Trophoblast cell (in vitro differentiated cells and primary cell): ENCODE measurements around the gene ROBO1.

Experiments
- DNase-seq, 2 donors: peaks; one replicate each; pipeline ENCODE4 v3.0.0-alpha.2; 2016
- H2AFZ ChIP-seq: 2 replicates; pipeline ENCODE4 v1.6.1; 2013; ENCODE audit warnings: low read length, moderate library complexity, mild to moderate bottlenecking; ENCODE audit not compliant: insufficient read depth, poor library complexity
- H2AK5ac ChIP-seq: 2 replicates; pipeline ENCODE4 v1.6.1; 2013; ENCODE audit warnings: mild to moderate bottlenecking, low read length
- H2BK120ac ChIP-seq: 2 replicates; pipeline ENCODE4 v1.6.1; 2013; ENCODE audit warnings: low read length, mild to moderate bottlenecking, moderate library complexity; ENCODE audit not compliant: insufficient read depth, poor library complexity
- H2BK12ac ChIP-seq: 2 replicates; pipeline ENCODE4 v1.6.1; 2013; ENCODE audit warnings: mild to moderate bottlenecking, low read length, moderate library complexity
- H2BK5ac ChIP-seq: 2 replicates; pipeline ENCODE4 v1.6.1; 2013; ENCODE audit warnings: low read length, low read depth, moderate library complexity, mild to moderate bottlenecking; ENCODE audit not compliant: poor library complexity
- H3K14ac ChIP-seq: 2 replicates; pipeline ENCODE4 v1.6.1; 2013; ENCODE audit warnings: mild to moderate bottlenecking, low read length
- H3K18ac ChIP-seq: 2 replicates; pipeline ENCODE4 v1.6.1; 2013; ENCODE audit warnings: mild to moderate bottlenecking, low read length
- H3K23ac ChIP-seq: 2 replicates; pipeline ENCODE4 v1.6.1; 2013; ENCODE audit warnings: low read length
- H3K27ac ChIP-seq: 2 replicates; pipeline ENCODE4 v1.5.1; 2013; ENCODE audit warnings: low read depth, mild to moderate bottlenecking, inconsistent platforms, low read length, moderate library complexity
- H3K27me3 ChIP-seq: 2 replicates; pipeline ENCODE4 v1.6.1; 2013; ENCODE audit warnings: inconsistent platforms, mild to moderate bottlenecking, low read length, moderate library complexity; ENCODE audit not compliant: insufficient read depth
- H3K36me3 ChIP-seq, 2 experiments: 1 replicate in 1 of 2; 2 replicates in 1 of 2; pipeline ENCODE4 v1.6.1; 2013; ENCODE audit warnings: low read length in 2 of 2, mild to moderate bottlenecking in 2 of 2, moderate library complexity in 1 of 2; ENCODE audit not compliant: insufficient read depth in 2 of 2, control insufficient read depth in 1 of 2
- H3K4ac ChIP-seq: 2 replicates; pipeline ENCODE4 v1.6.1; 2013; ENCODE audit warnings: low read depth, mild to moderate bottlenecking, low read length, moderate library complexity
- H3K4me1 ChIP-seq, 2 experiments: 1 replicate in 1 of 2; 2 replicates in 1 of 2; pipeline ENCODE4 v1.6.1; 2013; ENCODE audit warnings: low read length in 2 of 2, mild to moderate bottlenecking in 2 of 2, moderate library complexity in 1 of 2; ENCODE audit not compliant: insufficient read depth in 2 of 2, control insufficient read depth in 1 of 2
- H3K4me2 ChIP-seq: 2 replicates; pipeline ENCODE4 v1.6.1; 2013; ENCODE audit warnings: inconsistent platforms, mild to moderate bottlenecking, low read length, moderate library complexity
- H3K4me3 ChIP-seq: 2 replicates; pipeline ENCODE4 v1.5.1; 2013; ENCODE audit warnings: mild to moderate bottlenecking, low read depth, low read length, inconsistent platforms
- H3K79me1 ChIP-seq: one replicate; pipeline ENCODE4 v1.6.1; 2013; ENCODE audit warnings: low read length
- H3K79me2 ChIP-seq: 2 replicates; pipeline ENCODE4 v1.6.1; 2013; ENCODE audit warnings: low read length, mild to moderate bottlenecking; ENCODE audit not compliant: control insufficient read depth, insufficient read depth, poor library complexity
- H3K9ac ChIP-seq: 2 replicates; pipeline ENCODE4 v1.6.1; 2013; ENCODE audit warnings: mild to moderate bottlenecking, low read length
- H3K9me3 ChIP-seq: 2 replicates; pipeline ENCODE4 v1.6.1; 2013; ENCODE audit warnings: low read depth, mild to moderate bottlenecking, control low read depth, inconsistent platforms, low read length; ENCODE audit not compliant: insufficient read depth
- H4K12ac ChIP-seq: 2 replicates; pipeline ENCODE4 v1.6.1; 2013; ENCODE audit warnings: low read depth, mild to moderate bottlenecking, low read length, moderate library complexity
- H4K8ac ChIP-seq: 2 replicates; pipeline ENCODE4 v1.6.1; 2013; ENCODE audit warnings: low read depth, mild to moderate bottlenecking, low read length, moderate library complexity
- H4K91ac ChIP-seq: one replicate; pipeline ENCODE4 v1.6.1; 2013; ENCODE audit warnings: low read depth, mild to moderate bottlenecking, low read length, moderate library complexity
- WGBS: extraction: QIAGEN DNeasy Blood & Tissue Kit; methylation state at CpG from one replicate; pipeline ENCODE4 v1.1.7; 2013; ENCODE audit warnings: missing lambda C conversion rate; ENCODE audit not compliant: insufficient read length, insufficient coverage; ENCODE audit errors: extremely low coverage; 5-methylcytosine and 5-hydroxymethylcytosine counted together

Gene ROBO1

DNA sequence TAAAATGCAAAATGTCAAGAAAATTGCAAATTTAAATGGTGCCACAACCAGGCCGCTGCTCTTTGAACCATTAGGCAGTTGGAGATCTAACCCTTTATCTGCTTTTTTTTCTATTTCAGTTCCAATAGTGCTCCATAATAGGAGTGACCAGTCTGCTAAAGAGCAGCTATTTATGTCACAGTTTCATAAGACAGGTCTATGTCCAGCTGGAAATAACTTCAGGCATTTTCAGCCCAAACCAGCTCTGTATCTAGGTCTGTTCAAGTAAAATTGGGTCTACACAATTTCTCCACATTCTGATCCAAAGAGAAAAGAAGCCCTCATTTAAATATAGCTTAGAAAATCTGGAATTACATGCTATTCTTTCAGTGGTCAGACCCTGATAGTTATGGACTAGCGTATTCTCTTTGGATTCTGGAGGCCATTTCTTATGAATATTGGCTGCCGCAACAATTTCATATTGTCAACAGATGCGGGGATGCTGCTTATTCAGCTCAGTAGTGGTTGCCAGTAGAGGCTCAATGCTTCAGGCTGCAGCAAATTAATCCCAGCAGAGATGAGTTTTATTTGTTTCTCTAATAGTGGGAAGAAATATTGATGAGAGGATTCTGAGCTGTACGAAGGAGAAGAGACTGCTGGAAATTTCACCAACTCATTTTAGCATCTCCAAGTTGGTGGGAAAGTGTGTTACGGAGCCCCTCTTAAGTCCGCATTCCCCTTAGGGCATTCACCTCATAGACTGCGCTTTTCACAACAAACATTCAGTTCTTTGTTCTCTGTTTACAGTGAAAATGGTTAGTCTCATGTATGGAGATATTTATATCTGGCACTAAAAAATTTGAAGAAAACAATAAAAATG lies 887.0 kb downstream of the ROBO1 start:
- no peak overlapping the region for H3K14ac ChIP-seq
- no peak overlapping the region for H3K9ac ChIP-seq
- peaks cover 0 to 3% of the 10 kb centered on the region in 2 experiments for H3K4me1 ChIP-seq
- H3K4ac ChIP-seq = no peak overlapping the region
- no peak overlapping the region for H3K18ac ChIP-seq
- no peak overlapping the region for H4K12ac ChIP-seq
- H2AK5ac ChIP-seq = no peak overlapping the region
- H3K4me3 ChIP-seq = no peak overlapping the region
- no peak for DNase-seq
- no peak overlapping the region for H2BK120ac ChIP-seq
- no peak overlapping the region for H2BK5ac ChIP-seq
- H3K23ac ChIP-seq = no peak overlapping the region
- H4K91ac ChIP-seq = no peak overlapping the region
- no CpG with 5 or more reads among the region's 8 CpGs for WGBS
- H4K8ac ChIP-seq = no peak overlapping the region
- no peak overlapping the region for H3K27ac ChIP-seq
- H3K27me3 ChIP-seq = no peaks in the 10 kb centered on the region
- H3K79me1 ChIP-seq = no peaks in the 10 kb centered on the region
- H3K9me3 ChIP-seq = no peaks in the 10 kb centered on the region
- no peaks in the 10 kb centered on the region for H3K79me2 ChIP-seq
- no peak overlapping the region for H2AFZ ChIP-seq
- H2BK12ac ChIP-seq = no peak overlapping the region
- H3K36me3 ChIP-seq = no peaks in the 10 kb centered on the region
- H3K4me2 ChIP-seq = peak overlapping the region; percentile 27

DNA sequence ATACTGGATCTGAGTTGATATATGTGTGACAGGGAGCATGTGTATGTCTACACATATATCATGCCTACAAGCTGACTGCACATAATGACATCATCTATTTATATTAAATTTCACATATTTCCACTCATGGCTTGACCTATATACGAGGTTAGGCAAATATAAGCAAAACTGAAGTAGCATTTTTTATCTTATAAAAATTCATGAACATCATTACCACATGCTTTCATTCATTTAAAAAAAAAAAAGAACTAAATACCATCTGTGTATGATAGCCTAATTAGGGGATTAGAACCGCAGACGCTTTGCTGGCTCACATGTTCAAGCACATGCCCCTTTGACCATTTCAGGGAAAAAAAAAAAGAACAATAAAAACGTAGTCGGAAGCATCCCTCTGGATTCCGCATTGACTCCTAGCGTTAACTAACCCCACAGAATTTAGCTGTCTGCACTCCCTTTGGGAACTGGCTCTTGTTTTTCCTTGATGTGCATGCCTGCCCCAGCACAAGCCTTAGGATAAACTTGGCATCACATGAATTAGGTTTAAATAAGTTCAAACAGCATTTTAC lies 888.4 kb downstream of the ROBO1 start:
- Histone ChIP-seq H2AFZ (no peak overlapping the region), H4K8ac (no peak overlapping the region), H3K27me3 (no peaks in the 10 kb centered on the region), H3K9me3 (no peaks in the 10 kb centered on the region), H3K79me2 (no peaks in the 10 kb centered on the region), H3K79me1 (no peaks in the 10 kb centered on the region), H4K91ac (no peak overlapping the region), H3K18ac (no peak overlapping the region), H3K14ac (no peak overlapping the region), H3K9ac (no peak overlapping the region), H2AK5ac (no peak overlapping the region), H3K4me1 (peaks cover 0 to 3% of the 10 kb centered on the region in 2 experiments), H3K4me2 (no peak overlapping the region), H3K4me3 (no peak overlapping the region), H3K4ac (no peak overlapping the region), H3K27ac (no peak overlapping the region), H2BK120ac (no peak overlapping the region), H4K12ac (no peak overlapping the region), H3K23ac (no peak overlapping the region), H2BK5ac (no peak overlapping the region), H2BK12ac (no peak overlapping the region), H3K36me3 (no peaks in the 10 kb centered on the region)
- no peak for DNase-seq
- WGBS = no CpG with 5 or more reads among the region's 7 CpGs

DNA sequence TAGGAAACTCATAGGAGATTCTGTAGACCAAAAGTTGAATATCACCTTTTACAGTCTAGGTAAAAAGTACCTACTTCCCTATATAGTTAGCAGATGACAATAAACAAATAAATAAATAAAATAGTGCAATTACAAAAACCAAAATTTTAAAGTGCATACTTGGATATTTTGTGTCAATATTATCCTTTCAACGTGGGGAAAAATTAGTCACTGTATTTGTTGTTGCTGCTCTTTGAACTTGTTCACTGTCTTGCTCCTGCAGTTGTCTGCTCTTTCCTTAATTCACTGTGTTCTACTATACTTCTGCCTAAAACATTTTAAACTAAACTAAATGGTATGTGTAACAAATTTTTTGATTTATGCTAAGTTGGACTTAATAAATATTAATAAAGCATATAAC lies 889.0 kb downstream of the ROBO1 start:
- no peak overlapping the region for H3K4me2 ChIP-seq

DNA sequence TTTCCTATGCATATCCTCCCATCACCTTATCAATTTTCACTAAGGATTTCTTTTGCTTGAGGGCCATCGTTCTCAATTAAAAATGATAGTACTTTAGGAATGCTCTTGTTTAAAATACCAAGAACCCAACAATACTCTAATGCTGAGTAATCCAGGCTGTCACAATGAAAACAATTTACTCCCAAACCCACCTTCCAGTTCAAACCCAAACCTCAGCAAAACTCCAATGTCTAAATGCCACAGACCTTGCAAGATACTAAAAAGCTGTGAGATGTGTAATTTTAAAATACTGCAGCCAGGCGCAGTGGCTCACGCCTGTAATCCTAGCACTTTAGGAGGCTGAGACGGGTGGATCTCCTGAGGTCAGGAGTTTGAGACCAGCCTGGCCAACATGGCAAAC lies 889.8 kb downstream of the ROBO1 start:
- Histone ChIP-seq H2AK5ac (no peak overlapping the region), H4K12ac (no peak overlapping the region), H4K8ac (no peak overlapping the region), H3K4ac (no peak overlapping the region), H3K79me2 (no peaks in the 10 kb centered on the region), H3K4me2 (no peak overlapping the region), H3K27ac (no peak overlapping the region), H3K23ac (no peak overlapping the region), H3K79me1 (no peaks in the 10 kb centered on the region), H3K4me1 (peaks cover 0 to 3% of the 10 kb centered on the region in 2 experiments), H3K36me3 (no peaks in the 10 kb centered on the region), H2BK5ac (no peak overlapping the region), H3K9ac (no peak overlapping the region), H3K18ac (no peak overlapping the region), H3K4me3 (no peak overlapping the region), H3K14ac (no peak overlapping the region), H2BK120ac (no peak overlapping the region), H2AFZ (no peak overlapping the region), H2BK12ac (no peak overlapping the region), H4K91ac (no peak overlapping the region), H3K27me3 (no peaks in the 10 kb centered on the region), H3K9me3 (no peaks in the 10 kb centered on the region)
- no CpG with 5 or more reads among the region's 4 CpGs for WGBS
- peak in 1 of 2 donors; percentile 13 for DNase-seq

More for the DNA sequence above, 889.0 kb downstream of the ROBO1 start:
- Histone ChIP-seq H3K79me1 (no peaks in the 10 kb centered on the region), H3K23ac (no peak overlapping the region), H4K8ac (no peak overlapping the region), H2BK12ac (no peak overlapping the region), H2BK5ac (no peak overlapping the region), H3K18ac (no peak overlapping the region), H3K4ac (no peak overlapping the region), H4K12ac (no peak overlapping the region), H2AK5ac (no peak overlapping the region), H3K14ac (no peak overlapping the region), H3K4me1 (peaks cover 0 to 3% of the 10 kb centered on the region in 2 experiments), H3K27ac (no peak overlapping the region), H4K91ac (no peak overlapping the region), H3K79me2 (no peaks in the 10 kb centered on the region), H2BK120ac (no peak overlapping the region), H3K9me3 (no peaks in the 10 kb centered on the region), H3K36me3 (no peaks in the 10 kb centered on the region), H2AFZ (no peak overlapping the region), H3K9ac (no peak overlapping the region), H3K27me3 (no peaks in the 10 kb centered on the region), H3K4me3 (no peak overlapping the region)
- WGBS = no CpG with 5 or more reads among the region's 1 CpG
- no peak for DNase-seq
